GM10847 (cell line): ENCODE results near the gene EN2.

Source experiments
- POLR2A ChIP-seq: IDR thresholded peaks from 2 replicates; pipeline ENCODE4 v1.6.1; 2011; ENCODE audit not compliant: insufficient read length; ENCODE audit errors: extremely low read depth

The EN2 gene

GRCh38 chr7:155458111-155458877 is at the start of gene EN2:
EN2 (plus strand) TSS chr7:155458129; CDS start chr7:155458378, 249 bp downstream.
- no peak for TF ChIP-seq POLR2A

GRCh38 chr7:155408651-155409586 is 49.0 kb upstream of the EN2 start:
- no peak for TF ChIP-seq POLR2A

GRCh38 chr7:155409980-155410379 is 47.9 kb upstream of the EN2 start:
- no peak for TF ChIP-seq POLR2A

- TF ChIP-seq POLR2A: no peak
Observed at GRCh38 chr7:155410431-155410830, 47.5 kb upstream of the EN2 start.

- TF ChIP-seq POLR2A: no peak
Observed at GRCh38 chr7:155411718-155412415, 46.1 kb upstream of the EN2 start.

GRCh38 chr7:155412416-155413253 is 45.3 kb upstream of the EN2 start:
- no peak for TF ChIP-seq POLR2A

- no peak for TF ChIP-seq POLR2A
Observed at GRCh38 chr7:155414547-155415492, 43.1 kb upstream of the EN2 start.

- TF ChIP-seq POLR2A: no peak
Observed at GRCh38 chr7:155416646-155417380, 41.1 kb upstream of the EN2 start.

GRCh38 chr7:155418304-155418703 is 39.6 kb upstream of the EN2 start:
- no peak for TF ChIP-seq POLR2A

GRCh38 chr7:155418941-155419755 is 38.8 kb upstream of the EN2 start:
- TF ChIP-seq POLR2A: no peak

- no peak for TF ChIP-seq POLR2A
Observed at GRCh38 chr7:155420116-155420515, 37.8 kb upstream of the EN2 start.

- no peak for TF ChIP-seq POLR2A
Observed at GRCh38 chr7:155422151-155422550, 35.8 kb upstream of the EN2 start.
